HCT116 (cell line): ENCODE measurements around the gene C5orf24. TPM values are rescaled to one million over a fixed set of nuclear protein-coding genes. Genes with fewer than 3 reads are reported as not detected.

ENCODE experiments used
- ATAC-seq: fragments of 200-7000 bp; cut with Tn5 transposase; 2 replicates; pipeline ENCODE4 v1.9.1; 2020; ENCODE audit warnings: mild to moderate bottlenecking, moderate library complexity
- BruUV-seq: library from RNA; stranded (reverse); fragments of 400-500 nt; replicated peaks from 2 replicates; lab custom pipeline; 2021; lab: Mats Ljungman, UMichigan
- CTCF ChIA-PET: fragments of 300-600 bp; sonication (Branson Sonifier 250); formaldehyde crosslinking; loops from one replicate; lab custom pipeline; 2021; ENCODE audit warnings: antibody characterized with exemption; lab: Charles Lee
- POLR2A ChIA-PET: fragments of 300-600, 350-600 bp; sonication (Branson Sonifier 250); formaldehyde crosslinking; loops from one replicate; lab custom pipeline; 2021; ENCODE audit warnings: antibody characterized with exemption; lab: Charles Lee
- RAD21 ChIA-PET, 2 experiments: fragments of 300-600 bp; sonication (Branson Sonifier 250); formaldehyde crosslinking; loops; one replicate each; lab custom pipeline; 2023; ENCODE audit warnings: low total read pairs in 2 of 2; ENCODE audit not compliant: uncharacterized antibody in 2 of 2, unreplicated experiment in 2 of 2, low non-redundant PET in 1 of 2; lab: Charles Lee
- DNase-seq: peaks from one replicate; pipeline ENCODE4 v3.0.0-alpha.2; 2010; ENCODE audit warnings: low read depth, low spot score
- H2AFZ ChIP-seq: fragments of 200-600 bp; shearing (Covaris generic), sonication (generic); 2 replicates; pipeline ENCODE4 v1.6.1; 2017; ENCODE audit warnings: low read depth, mixed run types, mixed read lengths, antibody characterized with exemption, low read length; ENCODE audit not compliant: poor library complexity, severe bottlenecking
- H3K27ac ChIP-seq: 2 replicates; pipeline ENCODE4 v1.5.1; 2012; ENCODE audit warnings: low read depth, low read length
- H3K27me3 ChIP-seq: fragments of 200-600 bp; sonication (generic); 2 replicates; pipeline ENCODE4 v1.6.1; 2016; ENCODE audit warnings: mixed run types, low read length, mixed read lengths; ENCODE audit not compliant: insufficient read depth
- H3K36me3 ChIP-seq, 2 experiments: fragments of 200-500 bp in 1 of 2; fragments of 200-600 bp in 1 of 2; sonication (Bioruptor generic) in 1 of 2; sonication (generic) in 1 of 2; 2 replicates each; pipeline versions ENCODE4 v1.5.1 to v1.6.1; 2014 to 2016; ENCODE audit warnings: low read length in 2 of 2, inconsistent platforms in 1 of 2, mixed read lengths in 1 of 2, mixed run types in 1 of 2; ENCODE audit not compliant: insufficient read depth in 2 of 2, control insufficient read depth in 1 of 2
- H3K4me1 ChIP-seq, 2 experiments: fragments of 200-600 bp in 1 of 2; sonication (generic) in 1 of 2; 2 replicates each; pipeline versions ENCODE4 v1.5.1 to v1.6.1; 2012 to 2017; ENCODE audit warnings: low read length in 2 of 2, inconsistent platforms in 1 of 2, mild to moderate bottlenecking in 1 of 2, mixed read lengths in 1 of 2, mixed run types in 1 of 2, moderate library complexity in 1 of 2; ENCODE audit not compliant: insufficient read depth in 2 of 2, control insufficient read depth in 1 of 2
- H3K4me2 ChIP-seq: fragments of 200-600 bp; sonication (generic); 2 replicates; pipeline ENCODE4 v1.6.1; 2017; ENCODE audit warnings: mixed run types, low read length, mixed read lengths
- H3K4me3 ChIP-seq, 2 experiments: fragments of 200-600 bp in 1 of 2; sonication (generic) in 1 of 2; replicated peaks in 1 of 2; 2 replicates each; pipeline ENCODE4 v1.5.1; 2011 to 2016; ENCODE audit warnings: low read length in 2 of 2, control low read depth in 1 of 2, low read depth in 1 of 2, mild to moderate bottlenecking in 1 of 2, mixed read lengths in 1 of 2, mixed run types in 1 of 2
- H3K79me2 ChIP-seq: fragments of 200-600 bp; sonication (generic); 2 replicates; pipeline ENCODE4 v1.6.1; 2017; ENCODE audit warnings: mild to moderate bottlenecking, mixed run types, low read length, moderate library complexity, mixed read lengths; ENCODE audit not compliant: insufficient read depth
- H3K9ac ChIP-seq: fragments of 200-600 bp; sonication (generic); 2 replicates; pipeline ENCODE4 v1.6.1; 2016; ENCODE audit warnings: low read length, mixed read lengths
- H3K9me2 ChIP-seq: fragments of 200-600 bp; sonication (generic), shearing (Covaris generic); 2 replicates; pipeline ENCODE4 v1.6.1; 2017; ENCODE audit warnings: mixed run types, mild to moderate bottlenecking, moderate library complexity; ENCODE audit not compliant: insufficient read depth
- H3K9me3 ChIP-seq, 2 experiments: fragments of 200-500 bp in 1 of 2; fragments of 200-600 bp in 1 of 2; sonication (Bioruptor generic) in 1 of 2; sonication (generic) in 1 of 2; 2 replicates each; pipeline ENCODE4 v1.6.1; 2014 to 2017; ENCODE audit warnings: low read length in 2 of 2, mixed read lengths in 2 of 2, inconsistent platforms in 1 of 2, low read depth in 1 of 2, mild to moderate bottlenecking in 1 of 2, mixed run types in 1 of 2, moderate library complexity in 1 of 2; ENCODE audit not compliant: control insufficient read depth in 1 of 2, insufficient read depth in 1 of 2
- H4K20me1 ChIP-seq: fragments of 200-600 bp; sonication (generic), shearing (Covaris generic); 2 replicates; pipeline ENCODE4 v1.6.1; 2017; ENCODE audit warnings: mixed run types, mild to moderate bottlenecking, moderate library complexity; ENCODE audit not compliant: insufficient read depth
- CBX3 ChIP-seq: IDR thresholded peaks from 2 replicates; pipeline ENCODE4 v1.6.1; 2012; ENCODE audit warnings: low read depth
- ELF1 ChIP-seq: IDR thresholded peaks from 2 replicates; pipeline ENCODE4 v1.6.1; 2012; ENCODE audit warnings: low read depth, borderline replicate concordance
- EZH2 ChIP-seq: fragments of 200-600 bp; sonication (generic); IDR thresholded peaks from 2 replicates; pipeline ENCODE4 v1.6.1; 2017; ENCODE audit warnings: antibody characterized with exemption, mixed run types
- EZH2phosphoT487 ChIP-seq: fragments of 200-600 bp; IDR thresholded peaks from 2 replicates; pipeline ENCODE4 v1.6.1; 2018; ENCODE audit warnings: antibody characterized with exemption, borderline replicate concordance
- FOSL1 ChIP-seq: IDR thresholded peaks from 2 replicates; pipeline ENCODE4 v1.6.1; 2012; ENCODE audit warnings: low read depth
- RAD21 ChIP-seq: IDR thresholded peaks from 2 replicates; pipeline ENCODE4 v1.6.1; 2012; ENCODE audit warnings: low read depth, mild to moderate bottlenecking
- SP1 ChIP-seq: IDR thresholded peaks from 2 replicates; pipeline ENCODE4 v1.6.1; 2012; ENCODE audit warnings: low read depth
- SRF ChIP-seq: IDR thresholded peaks from 2 replicates; pipeline ENCODE4 v1.6.1; 2012; ENCODE audit warnings: low read depth
- ZFX ChIP-seq: fragments of 450-650 bp; IDR thresholded peaks from 2 replicates; pipeline ENCODE4 v1.6.1; 2017
- intact Hi-C: fragments of 100-400 bp; cut with micrococcal nuclease; formaldehyde crosslinking; loops from 2 replicates; pipeline ENCODE4 v1.10.0; 2022
- total RNA-seq: library from RNA; stranded (reverse); gene quantifications from one replicate; pipeline ENCODE4 v1.2.1, GENCODE V29; 2021; ENCODE audit not compliant: unreplicated experiment

C5orf24 gene
- total RNA-seq, 1 experiment from 2014 or later: 46.9 TPM

DNA sequence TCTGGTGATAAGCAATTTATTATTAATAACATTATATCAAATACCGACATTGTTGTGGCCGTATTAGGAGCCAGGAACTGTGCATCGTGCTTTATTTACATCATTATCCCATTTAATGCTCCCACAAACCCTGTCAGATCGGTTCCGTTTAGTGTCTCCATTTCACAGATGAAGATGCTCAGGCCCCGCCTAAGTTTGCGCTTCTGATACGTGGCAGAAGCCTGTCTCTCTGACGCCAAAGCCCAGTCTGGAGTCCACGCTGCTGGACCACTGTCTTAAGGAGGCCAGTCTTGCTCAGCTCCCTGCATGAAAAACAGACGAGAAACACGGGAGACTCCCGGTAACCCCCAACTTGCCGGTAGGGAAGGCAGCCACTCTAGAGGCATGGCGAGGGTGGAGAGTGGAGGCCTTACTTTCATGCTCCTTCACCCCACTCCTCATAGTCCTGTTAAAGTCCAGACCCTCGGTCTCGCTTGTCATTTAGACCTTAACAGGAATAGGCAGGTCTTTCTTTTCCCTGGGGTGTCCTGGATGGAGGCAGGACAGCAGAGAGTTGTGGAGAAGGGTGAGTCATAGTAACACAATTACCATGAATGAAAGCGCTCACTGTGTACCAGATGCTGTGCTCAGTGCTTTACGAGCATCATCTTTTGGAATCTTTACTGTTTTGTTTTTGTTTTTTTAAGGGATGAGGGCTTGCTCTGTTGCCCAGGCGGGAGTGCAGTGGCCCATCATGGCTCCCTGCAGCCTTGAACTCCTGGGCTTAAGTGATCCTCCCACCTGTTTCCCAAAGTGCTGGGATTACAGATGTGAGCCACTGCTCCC, 29.3 kb downstream of the C5orf24 start:
- intact Hi-C loops: loop anchor here (2.0 kb wide), 1 partner anchor 30 kb away; the partner anchor contains the start of gene PCBD2
- Histone ChIP-seq H3K4me2 (peak overlapping the region; percentile 75), H3K27me3 (no peaks in the 10 kb centered on the region), H4K20me1 (no peaks in the 10 kb centered on the region), H3K4me3 (peak overlapping the region; percentile 72 to 83), H2AFZ (no peak overlapping the region), H3K9ac (peak overlapping the region; percentile 82), H3K9me3 (no peaks in the 10 kb centered on the region), H3K79me2 (peaks cover 6% of the 10 kb centered on the region; the same call in 1 of the 2 replicates), H3K4me1 (peaks cover 2 to 16% of the 10 kb centered on the region in 2 experiments; a peak in 3 of 4 replicates), H3K27ac (peak overlapping the region; percentile 73), H3K36me3 (no peaks in the 10 kb centered on the region), H3K9me2 (no peaks in the 10 kb centered on the region)
- ChIA-PET RAD21 (no interaction called here), POLR2A (interaction anchor here (1.1 to 1.4 kb wide), 2 partner anchors 14 to 30 kb away, joined by 3 to 4 read pairs; partner anchors contain the start of gene PCBD2), CTCF (interaction anchor here (1.9 kb wide), 1 partner anchor 30 kb away, joined by 9 read pairs; the partner anchor contains the start of gene PCBD2)
- BruUV-seq: TSS peak; percentile 40
- TF ChIP-seq EZH2phosphoT487 (no peak), EZH2 (no peak), RAD21 (no peak)
- no peak for DNase-seq
- ATAC-seq: peak; percentile 55

DNA sequence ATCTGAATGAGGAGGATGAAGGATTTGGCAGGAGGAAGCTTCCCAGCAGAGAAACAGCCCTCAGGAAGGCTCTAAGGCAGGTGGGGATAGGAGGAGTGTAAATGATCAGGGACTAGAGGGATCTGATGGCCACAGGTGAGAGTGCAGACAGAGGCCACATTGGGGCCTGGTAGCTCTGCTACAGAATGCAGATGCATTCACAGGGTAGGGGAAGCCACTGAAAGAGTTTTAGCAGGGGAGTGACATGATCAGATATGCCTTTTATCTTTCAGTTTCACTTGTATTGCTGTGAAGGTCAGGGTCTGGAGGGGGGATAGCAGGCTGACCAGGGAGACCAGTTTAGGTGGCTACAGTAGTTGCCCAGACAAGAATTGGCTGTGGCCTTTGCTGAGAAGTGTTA, 31.4 kb downstream of the C5orf24 start:
- Histone ChIP-seq H3K9me2 (no peaks in the 10 kb centered on the region), H2AFZ (no peak overlapping the region), H3K27me3 (no peaks in the 10 kb centered on the region), H3K4me3 (no peak overlapping the region), H3K4me2 (no peak overlapping the region), H4K20me1 (no peaks in the 10 kb centered on the region), H3K4me1 (peaks cover 2 to 16% of the 10 kb centered on the region in 2 experiments; a peak in 3 of 4 replicates), H3K36me3 (no peaks in the 10 kb centered on the region), H3K9ac (no peak overlapping the region), H3K27ac (no peak overlapping the region), H3K9me3 (no peaks in the 10 kb centered on the region), H3K79me2 (peaks cover 6% of the 10 kb centered on the region)
- ChIA-PET RAD21 (interaction anchor here in 1 of 2 experiments (0.6 kb wide), 1 partner anchor 146 kb away, joined by 3 read pairs; no protein-coding TSS in a partner anchor), POLR2A (no interaction called here), CTCF (no interaction called here)
- DNase-seq (no peak), ATAC-seq (no peak)
- intact Hi-C loops: no loop called here
- no TSS peak for BruUV-seq
- TF ChIP-seq SRF: no peak
- no peak for TF ChIP-seq CBX3
- TF ChIP-seq ELF1: no peak
- no peak for TF ChIP-seq RAD21
- TF ChIP-seq SP1: no peak
- TF ChIP-seq EZH2phosphoT487: no peak
- no peak for TF ChIP-seq FOSL1
- TF ChIP-seq ZFX: no peak
